HepG2 (cell line): ENCODE measurements around the gene SMKR1. TPM values are rescaled to one million over a fixed set of nuclear protein-coding genes. Genes with fewer than 3 reads are reported as not detected.

Experiments used
- ATAC-seq: fragments of 200-7000 bp; cut with Tn5 transposase; 3 replicates; pipeline ENCODE4 v1.9.1; 2020; ENCODE audit warnings: mild to moderate bottlenecking, moderate library complexity
- BruUV-seq: library from RNA; stranded (reverse); fragments of 400-500 nt; replicated peaks from 2 replicates; lab custom pipeline; 2021; lab: Mats Ljungman, UMichigan
- CTCF ChIA-PET: fragments of 300-600 bp; formaldehyde crosslinking; extraction: SDS; loops from one replicate; lab custom pipeline; 2021; ENCODE audit warnings: low total read pairs, inconsistent platforms, low intra/inter-chr PET ratio; lab: Yijun Ruan, JAX
- POLR2A ChIA-PET: fragments of 350-600 bp; sonication (Branson Sonifier 250); formaldehyde crosslinking; loops from one replicate; lab custom pipeline; 2020; ENCODE audit warnings: antibody characterized with exemption, inconsistent platforms; lab: Yijun Ruan, JAX
- DNase-seq: peaks from one replicate; pipeline ENCODE4 v3.0.0-alpha.2; 2015; ENCODE audit warnings: low spot score
- FAIRE-seq: peaks from 3 replicates; lab custom pipeline; 2011; peaks lifted over from hg19 to GRCh38; lab: Jason Lieb, UNC
- H2AFZ ChIP-seq: one replicate; pipeline ENCODE4 v1.6.1; 2011; ENCODE audit warnings: low read length, inconsistent platforms
- H3K27ac ChIP-seq: fragments of 300-600 bp; 3 replicates; pipeline ENCODE4 v1.8.0; 2011; ENCODE audit warnings: mixed run types, mild to moderate bottlenecking, mixed read lengths, low read length, inconsistent platforms; ENCODE audit not compliant: insufficient read depth; ENCODE audit errors: extremely low read length
- H3K27me3 ChIP-seq, 2 experiments: fragments of 200-600 bp in 1 of 2; 2 replicates in 1 of 2; 3 replicates in 1 of 2; pipeline versions ENCODE4 v1.6.0 to v1.8.0; 2011; ENCODE audit warnings: low read length in 2 of 2, mild to moderate bottlenecking in 2 of 2, moderate library complexity in 2 of 2, inconsistent platforms in 1 of 2; ENCODE audit not compliant: insufficient read depth in 2 of 2, control insufficient read depth in 1 of 2
- H3K36me3 ChIP-seq, 2 experiments: fragments of 200-600 bp in 1 of 2; replicated peaks in 1 of 2; 2 replicates in 1 of 2; 3 replicates in 1 of 2; pipeline versions ENCODE4 v1.5.1 to v1.8.0; 2011; ENCODE audit warnings: low read length in 2 of 2, inconsistent platforms in 1 of 2; ENCODE audit not compliant: insufficient read depth in 2 of 2, control insufficient read depth in 1 of 2
- H3K4me1 ChIP-seq: 2 replicates; pipeline ENCODE4 v1.5.1; 2012; ENCODE audit warnings: low read length, inconsistent platforms; ENCODE audit not compliant: insufficient read depth
- H3K4me2 ChIP-seq: 2 replicates; pipeline ENCODE4 v1.6.0; 2011; ENCODE audit warnings: low read depth, low read length, inconsistent platforms
- H3K4me3 ChIP-seq, 3 experiments: fragments of 200-600 bp in 1 of 3; sonication (generic), shearing (Covaris generic) in 1 of 3; replicated peaks in 1 of 3; 2 replicates each; pipeline ENCODE4 v1.5.1; 2011 to 2016; ENCODE audit warnings: low read length in 3 of 3, inconsistent platforms in 2 of 3, low read depth in 2 of 3, mild to moderate bottlenecking in 2 of 3, control low read depth in 1 of 3, mixed read lengths in 1 of 3; ENCODE audit not compliant: insufficient read depth in 1 of 3
- H3K79me2 ChIP-seq: one replicate; pipeline ENCODE4 v1.6.1; 2011; ENCODE audit warnings: low read length, inconsistent platforms; ENCODE audit not compliant: insufficient read depth
- H3K9ac ChIP-seq: 2 replicates; pipeline ENCODE4 v1.6.0; 2011; ENCODE audit warnings: mild to moderate bottlenecking, low read depth, low read length, inconsistent platforms; ENCODE audit not compliant: insufficient read depth
- H3K9me3 ChIP-seq: 2 replicates; pipeline ENCODE4 v1.5.1; 2012; ENCODE audit warnings: mild to moderate bottlenecking, low read length
- H4K20me1 ChIP-seq: 2 replicates; pipeline ENCODE4 v1.6.0; 2011; ENCODE audit warnings: inconsistent platforms, mild to moderate bottlenecking, low read length, moderate library complexity; ENCODE audit not compliant: insufficient read depth
- FUBP1 ChIP-seq: sonication (generic); formaldehyde crosslinking; IDR thresholded peaks from 2 replicates; pipeline ENCODE4 v1.5.1; 2020; ENCODE audit warnings: missing genetic modification reagents, mild to moderate bottlenecking, borderline replicate concordance
- GPN1 ChIP-seq: sonication (generic); formaldehyde crosslinking; IDR thresholded peaks from 2 replicates; pipeline ENCODE4 v1.5.1; 2020; ENCODE audit warnings: missing genetic modification reagents, borderline replicate concordance
- SOX13 ChIP-seq, 3 experiments: fragments of 450-650 bp in 1 of 3; sonication (generic) in 1 of 3; formaldehyde crosslinking in 1 of 3; IDR thresholded peaks in 2 of 3; conservative IDR thresholded peaks in 1 of 3; 2 replicates each; pipeline versions ENCODE4 v1.5.0 to v1.6.1; 2016 to 2020; ENCODE audit warnings: antibody characterized with exemption in 1 of 3, mild to moderate bottlenecking in 1 of 3, missing compliant biosample characterization in 1 of 3, missing genetic modification reagents in 1 of 3, moderate library complexity in 1 of 3
- WGBS: methylation state at CpG from one replicate; pipeline ENCODE4 v1.1.6; 2017; ENCODE audit warnings: low lambda C conversion rate; 5-methylcytosine and 5-hydroxymethylcytosine counted together
- in situ Hi-C: cut with HindIII; loops from 2 replicates; pipeline ENCODE4 v1.10.0; 2017; ENCODE audit warnings: low pct_unique_long_range_greater_than_20kb; ENCODE audit not compliant: extremely low pct_ligation_motif_present
- intact Hi-C: fragments of 100-400 bp; cut with micrococcal nuclease; formaldehyde crosslinking; loops from one replicate; pipeline ENCODE4 v1.10.0; 2022; ENCODE audit not compliant: unreplicated experiment
- polyA plus RNA-seq, 8 experiments: library from polyadenylated mRNA; depleted of rRNA in 3 of 8; stranded (reverse) in 7 of 8; unstranded in 1 of 8; fragments of >200 nt; fragmentation: Illumina TruSeq in 4 of 8; extraction: Trizol in 4 of 8; gene quantifications; 2 replicates each; pipeline versions ENCODE4 v1.2.1 to v1.2.3, GENCODE V29; 2011 to 2016; ENCODE audit warnings: low read depth in 4 of 8, missing spikeins in 1 of 8, mixed read lengths in 1 of 8; ENCODE audit not compliant: insufficient read depth in 1 of 8
- total RNA-seq, 5 experiments: library from RNA; depleted of rRNA; stranded (reverse); fragments of >200 nt; fragmentation: Illumina TruSeq; extraction: Trizol; gene quantifications; 2 replicates each; pipeline ENCODE4 v1.2.3, GENCODE V29; 2016; ENCODE audit warnings: low read depth in 1 of 5

The SMKR1 gene
- total and polyA plus RNA-seq, 2 of the 13 experiments (the other 11 are each of a cell fraction or from before 2014, with no cell fraction given), result 0.07 TPM; not detected in 1

DNA sequence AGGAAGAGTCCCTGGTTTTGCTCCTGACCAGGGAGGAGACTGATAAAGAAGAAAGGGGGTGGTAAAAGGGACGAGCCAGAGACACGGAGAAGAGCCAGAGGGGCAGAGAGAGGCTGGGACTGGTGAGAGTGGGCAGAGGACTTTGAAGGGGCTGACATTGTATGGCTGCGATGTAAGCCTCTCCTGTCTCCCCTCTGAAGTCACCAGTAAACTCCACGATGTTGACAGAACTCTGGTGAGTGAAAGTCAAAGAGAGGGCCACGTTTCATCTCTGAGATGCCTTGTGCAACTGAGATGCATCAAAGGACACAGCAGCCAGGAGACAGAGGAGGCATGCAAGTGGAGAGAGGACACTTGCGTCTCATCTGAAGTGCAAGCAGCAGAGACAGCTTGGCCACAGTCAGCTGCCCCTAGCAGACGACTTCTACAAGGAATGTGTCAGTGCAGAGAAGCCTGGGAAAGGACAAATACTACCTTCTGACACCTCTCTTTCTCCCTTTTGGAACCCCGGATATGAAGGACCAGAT lies 54.3 kb downstream of the SMKR1 start:
- Histone ChIP-seq H4K20me1 (no peaks in the 10 kb centered on the region), H3K27ac (no peak overlapping the region), H3K27me3 (peaks cover 0 to 6% of the 10 kb centered on the region in 2 experiments; a peak in 1 of 5 replicates), H3K9ac (no peak overlapping the region), H3K36me3 (no peaks in the 10 kb centered on the region), H3K4me3 (no peak overlapping the region)
- POLR2A ChIA-PET, result no interaction called here
- no TSS peak for BruUV-seq
- FAIRE-seq, result no peak
- in situ Hi-C loops, result no loop called here
- DNase-seq, result peak; percentile 33
- TF ChIP-seq SOX13 (IDR thresholded peaks at IDR 0.05) (no peak), SOX13 (CRISPR knock-in tag; conservative IDR thresholded peaks at IDR 0.05 in 1 of 2, IDR thresholded peaks at IDR 0.05 in 1 of 2) (no peak), GPN1 (no peak), FUBP1 (CRISPR knock-in tag) (no peak)
- TF ChIP-seq, all 625 proteins: peak for 0
- no peaks in the 10 kb centered on the region for H3K79me2 ChIP-seq
- CTCF ChIA-PET, result no interaction called here
- WGBS, result 6% methylated on average over 8 of the region's 8 CpGs
- H3K9me3 ChIP-seq, result no peaks in the 10 kb centered on the region
- H3K4me2 ChIP-seq, result 0 out of 2 replicates have a peak overlapping the region, but pooled peaks have one; percentile 9
- peaks cover 29% of the 10 kb centered on the region for H3K4me1 ChIP-seq
- intact Hi-C loops, result no loop called here
- ATAC-seq, result peak; percentile 53
- H2AFZ ChIP-seq, result no peak overlapping the region
